HepG2 (cell line): ENCODE results near the gene TCF3.

Experiments
- KDM5A ChIP-seq: fragments of 200-600 bp; sonication (generic); IDR thresholded peaks from 2 replicates; pipeline ENCODE4 v1.7.0; 2018; ENCODE audit warnings: antibody characterized with exemption, mild to moderate bottlenecking, low read length, borderline replicate concordance
- REST ChIP-seq, 2 experiments: IDR thresholded peaks; 2 replicates each; pipeline ENCODE4 v1.6.1; 2011 to 2012; ENCODE audit warnings: low read length in 2 of 2, borderline replicate concordance in 1 of 2, low read depth in 1 of 2, mild to moderate bottlenecking in 1 of 2, moderate library complexity in 1 of 2
- ZFP37 ChIP-seq: sonication (generic); formaldehyde crosslinking; IDR thresholded peaks from 2 replicates; pipeline ENCODE4 v1.4.0; 2020; ENCODE audit warnings: missing genetic modification reagents, borderline replicate concordance
- ZNF772 ChIP-seq: sonication (generic); formaldehyde crosslinking; IDR thresholded peaks from 2 replicates; pipeline ENCODE4 v1.5.0; 2020; ENCODE audit warnings: mild to moderate bottlenecking, missing genetic modification reagents
- ZNF891 ChIP-seq: sonication (generic); formaldehyde crosslinking; IDR thresholded peaks from 2 replicates; pipeline ENCODE4 v1.5.0; 2020; ENCODE audit warnings: mild to moderate bottlenecking, missing genetic modification reagents

- TF ChIP-seq ZFP37 (no peak), ZNF891 (CRISPR knock-in tag) (no peak), ZNF772 (CRISPR knock-in tag) (no peak), REST (IDR thresholded peaks at IDR 0.05; ENCODE audit: borderline replicate concordance in 1 of 2, low read depth in 1 of 2, low read length in 2 of 2) (no peak), KDM5A (no peak)
Observed at GRCh38 chr19:1634938-1635243, 17.5 kb downstream of the TCF3 start.
